Measurements from ENCODE around the gene HSPB7.
"Not testable (repeated sequence)": the region's sequence is repeated elsewhere in the genome, so short reads cannot be mapped to it uniquely, and the experiment has no call there.

Gene HSPB7

GRCh38 chr1:16026723-16027484 is 9.1 kb upstream of the HSPB7 start:
- no peak for TF ChIP-seq CTCF (IDR thresholded peaks at IDR 0.05; ENCODE audit: low read depth, low read length)
- H3K4me3 ChIP-seq (replicated peaks in 1 of 2; ENCODE audit: low read depth in 2 of 2, low read length in 2 of 2): no peak overlapping the region
- peak in 1 of 2 donors; percentile 16 for DNase-seq (ENCODE audit: low read depth in 2 of 2)

GRCh38 chr1:16026302-16026701 is 8.5 kb upstream of the HSPB7 start:
- DNase-seq (ENCODE audit: low read depth in 2 of 2); H3K4me3 ChIP-seq (replicated peaks in 1 of 2; ENCODE audit: low read depth in 2 of 2, low read length in 2 of 2): not testable (repeated sequence)

GRCh38 chr1:16023050-16023653 is 5.3 kb upstream of the HSPB7 start:
- TF ChIP-seq CTCF (IDR thresholded peaks at IDR 0.05; ENCODE audit: low read depth, low read length): no peak

GRCh38 chr1:16022393-16022792 is 4.5 kb upstream of the HSPB7 start:
- no peak for DNase-seq (ENCODE audit: low read depth in 2 of 2)
- no peak overlapping the region for H3K4me3 ChIP-seq (replicated peaks in 1 of 2; ENCODE audit: low read depth in 2 of 2, low read length in 2 of 2)
- no peak for TF ChIP-seq CTCF (IDR thresholded peaks at IDR 0.05; ENCODE audit: low read depth, low read length)

More at GRCh38 chr1:16023050-16023653, 5.3 kb upstream of the HSPB7 start:
- H3K4me3 ChIP-seq (replicated peaks in 1 of 2; ENCODE audit: low read depth in 2 of 2, low read length in 2 of 2): no peak overlapping the region
- DNase-seq (ENCODE audit: low read depth in 2 of 2): no peak

GRCh38 chr1:16021681-16022080 is 3.8 kb upstream of the HSPB7 start, which contains the start of gene CLCNKA:
Gene CLCNKA, plus strand, starts transcription at chr1:16022036. Its CDS starts 584 bp downstream, at chr1:16022620.
- TF ChIP-seq CTCF (IDR thresholded peaks at IDR 0.05; ENCODE audit: low read depth, low read length): no peak
- no peak within 1 kb of the TSS for H3K4me3 ChIP-seq (replicated peaks in 1 of 2; ENCODE audit: low read depth in 2 of 2, low read length in 2 of 2)
- no peak for DNase-seq (ENCODE audit: low read depth in 2 of 2)

GRCh38 chr1:16020878-16021277 is 3.0 kb upstream of the HSPB7 start:
- not testable (repeated sequence) for DNase-seq (ENCODE audit: low read depth in 2 of 2); H3K4me3 ChIP-seq (replicated peaks in 1 of 2; ENCODE audit: low read depth in 2 of 2, low read length in 2 of 2)

GRCh38 chr1:16020325-16020724 is 2.5 kb upstream of the HSPB7 start:
- TF ChIP-seq CTCF (IDR thresholded peaks at IDR 0.05; ENCODE audit: low read depth, low read length): no peak
- no peak for DNase-seq (ENCODE audit: low read depth in 2 of 2)

More at GRCh38 chr1:16020325-16020724, 2.5 kb upstream of the HSPB7 start:
- no peak overlapping the region for H3K4me3 ChIP-seq (replicated peaks in 1 of 2; ENCODE audit: low read depth in 2 of 2, low read length in 2 of 2)
